HL-60 (cell line): ENCODE measurements around the gene CYTIP.

Experiments used
- GABPA ChIP-seq: IDR thresholded peaks from 2 replicates; pipeline ENCODE4 v1.6.1; 2012; ENCODE audit warnings: low read depth
- POLR2AphosphoS5 ChIP-seq: IDR thresholded peaks from 2 replicates; pipeline ENCODE4 v1.6.1; 2012; ENCODE audit warnings: low read depth
- SPI1 ChIP-seq: IDR thresholded peaks from 2 replicates; pipeline ENCODE4 v1.6.1; 2012; ENCODE audit warnings: low read depth, mild to moderate bottlenecking, borderline replicate concordance
- TF ChIP-seq, protein P1 (sequence below): IDR thresholded peaks from one replicate; pipeline ENCODE4 v1.5.1; 2011; ENCODE audit warnings: low read length, control low read depth, inconsistent platforms; ENCODE audit not compliant: insufficient read depth
- TF ChIP-seq, protein P2 (sequence below): IDR thresholded peaks from 2 replicates; pipeline ENCODE4 v1.6.1; 2012; ENCODE audit warnings: low read depth; ENCODE audit not compliant: insufficient replicate concordance

- TF ChIP-seq, protein P1, sequence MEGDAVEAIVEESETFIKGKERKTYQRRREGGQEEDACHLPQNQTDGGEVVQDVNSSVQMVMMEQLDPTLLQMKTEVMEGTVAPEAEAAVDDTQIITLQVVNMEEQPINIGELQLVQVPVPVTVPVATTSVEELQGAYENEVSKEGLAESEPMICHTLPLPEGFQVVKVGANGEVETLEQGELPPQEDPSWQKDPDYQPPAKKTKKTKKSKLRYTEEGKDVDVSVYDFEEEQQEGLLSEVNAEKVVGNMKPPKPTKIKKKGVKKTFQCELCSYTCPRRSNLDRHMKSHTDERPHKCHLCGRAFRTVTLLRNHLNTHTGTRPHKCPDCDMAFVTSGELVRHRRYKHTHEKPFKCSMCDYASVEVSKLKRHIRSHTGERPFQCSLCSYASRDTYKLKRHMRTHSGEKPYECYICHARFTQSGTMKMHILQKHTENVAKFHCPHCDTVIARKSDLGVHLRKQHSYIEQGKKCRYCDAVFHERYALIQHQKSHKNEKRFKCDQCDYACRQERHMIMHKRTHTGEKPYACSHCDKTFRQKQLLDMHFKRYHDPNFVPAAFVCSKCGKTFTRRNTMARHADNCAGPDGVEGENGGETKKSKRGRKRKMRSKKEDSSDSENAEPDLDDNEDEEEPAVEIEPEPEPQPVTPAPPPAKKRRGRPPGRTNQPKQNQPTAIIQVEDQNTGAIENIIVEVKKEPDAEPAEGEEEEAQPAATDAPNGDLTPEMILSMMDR = no peak
- TF ChIP-seq, protein P2, sequence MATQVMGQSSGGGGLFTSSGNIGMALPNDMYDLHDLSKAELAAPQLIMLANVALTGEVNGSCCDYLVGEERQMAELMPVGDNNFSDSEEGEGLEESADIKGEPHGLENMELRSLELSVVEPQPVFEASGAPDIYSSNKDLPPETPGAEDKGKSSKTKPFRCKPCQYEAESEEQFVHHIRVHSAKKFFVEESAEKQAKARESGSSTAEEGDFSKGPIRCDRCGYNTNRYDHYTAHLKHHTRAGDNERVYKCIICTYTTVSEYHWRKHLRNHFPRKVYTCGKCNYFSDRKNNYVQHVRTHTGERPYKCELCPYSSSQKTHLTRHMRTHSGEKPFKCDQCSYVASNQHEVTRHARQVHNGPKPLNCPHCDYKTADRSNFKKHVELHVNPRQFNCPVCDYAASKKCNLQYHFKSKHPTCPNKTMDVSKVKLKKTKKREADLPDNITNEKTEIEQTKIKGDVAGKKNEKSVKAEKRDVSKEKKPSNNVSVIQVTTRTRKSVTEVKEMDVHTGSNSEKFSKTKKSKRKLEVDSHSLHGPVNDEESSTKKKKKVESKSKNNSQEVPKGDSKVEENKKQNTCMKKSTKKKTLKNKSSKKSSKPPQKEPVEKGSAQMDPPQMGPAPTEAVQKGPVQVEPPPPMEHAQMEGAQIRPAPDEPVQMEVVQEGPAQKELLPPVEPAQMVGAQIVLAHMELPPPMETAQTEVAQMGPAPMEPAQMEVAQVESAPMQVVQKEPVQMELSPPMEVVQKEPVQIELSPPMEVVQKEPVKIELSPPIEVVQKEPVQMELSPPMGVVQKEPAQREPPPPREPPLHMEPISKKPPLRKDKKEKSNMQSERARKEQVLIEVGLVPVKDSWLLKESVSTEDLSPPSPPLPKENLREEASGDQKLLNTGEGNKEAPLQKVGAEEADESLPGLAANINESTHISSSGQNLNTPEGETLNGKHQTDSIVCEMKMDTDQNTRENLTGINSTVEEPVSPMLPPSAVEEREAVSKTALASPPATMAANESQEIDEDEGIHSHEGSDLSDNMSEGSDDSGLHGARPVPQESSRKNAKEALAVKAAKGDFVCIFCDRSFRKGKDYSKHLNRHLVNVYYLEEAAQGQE = no peak
- TF ChIP-seq GABPA = no peak
- TF ChIP-seq POLR2AphosphoS5 = no peak
- no peak for TF ChIP-seq SPI1
Observed at GRCh38 chr2:157486596-157487270, 42.8 kb upstream of the CYTIP start.
